GM10266 (cell line): Measurements from ENCODE around the gene TRIM54.

ENCODE experiments used
- DNase-seq: peaks from one replicate; pipeline ENCODE4 v3.0.0; 2012; ENCODE audit errors: extremely low spot score
- CTCF ChIP-seq: IDR thresholded peaks from 2 replicates; pipeline ENCODE4 v1.5.1; 2012; ENCODE audit warnings: mild to moderate bottlenecking, low read depth; ENCODE audit not compliant: control insufficient read depth, insufficient read depth; ENCODE audit errors: missing control alignments

TRIM54 gene

DNA sequence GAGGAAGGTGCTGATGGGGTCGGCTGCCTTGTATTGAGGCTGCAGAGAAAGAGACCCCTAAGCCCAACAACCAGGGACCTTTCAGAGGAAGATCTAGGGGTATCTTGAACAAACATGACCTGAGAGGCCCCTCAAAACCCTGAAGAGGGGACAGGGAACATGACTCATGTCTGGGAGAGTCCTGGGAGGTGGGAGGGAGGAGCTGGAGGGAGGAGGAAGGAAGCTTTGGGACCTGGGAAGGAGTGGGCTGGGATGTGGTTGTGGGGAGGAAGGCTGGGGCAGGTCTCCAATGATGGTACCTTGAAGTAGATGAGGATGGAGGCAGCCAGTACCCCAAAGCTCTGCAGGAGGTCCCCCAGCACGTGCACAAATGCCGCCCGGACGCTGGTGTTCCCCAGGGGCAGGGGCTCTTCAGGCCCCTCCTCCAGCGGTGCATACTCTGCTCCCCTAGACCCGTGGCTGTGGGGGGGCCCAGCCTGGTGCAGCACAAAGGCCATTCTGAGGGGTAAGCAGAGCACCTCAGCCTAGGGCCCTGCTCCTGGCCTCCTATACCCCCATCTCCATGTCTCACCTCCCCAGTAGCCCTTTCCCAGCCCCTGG, 25.3 kb upstream of the TRIM54 start:
- DNase-seq = no peak
- TF ChIP-seq CTCF = no peak

GRCh38 chr2:27258051-27258450, 24.2 kb upstream of the TRIM54 start:
- no peak for TF ChIP-seq CTCF

DNA sequence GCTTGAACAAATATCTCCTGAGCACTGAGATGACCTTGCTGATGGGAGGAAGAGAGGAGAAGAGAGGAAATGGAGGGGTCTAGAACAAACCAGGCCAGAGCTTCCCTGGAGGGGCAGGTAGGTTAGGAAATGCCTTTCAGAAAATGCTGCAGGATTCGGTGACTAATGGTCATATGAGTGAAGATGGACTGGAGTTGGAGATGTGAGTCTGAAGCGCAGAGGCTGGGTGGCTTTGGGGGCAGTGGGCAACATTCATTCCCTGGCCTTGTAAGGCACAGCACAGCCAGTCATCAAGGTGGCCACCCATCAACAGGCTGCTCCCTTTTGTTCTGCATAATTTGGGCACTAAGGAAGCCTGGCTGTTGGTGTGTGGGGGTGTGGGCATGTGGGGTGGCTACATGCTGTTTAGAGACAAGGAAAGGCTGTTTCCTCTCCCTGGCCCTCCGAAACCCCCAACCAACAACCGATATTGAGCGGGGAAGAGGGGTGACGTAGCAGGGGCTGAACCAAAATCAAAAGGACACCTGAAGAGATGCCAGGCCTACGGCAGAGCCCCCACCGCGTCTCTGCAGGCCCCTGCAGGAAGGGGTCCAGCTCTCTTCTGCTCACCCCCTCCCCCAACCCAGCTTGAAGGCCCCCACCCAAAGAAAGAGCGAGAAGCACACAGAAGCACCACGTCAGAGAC, 20.8 kb upstream of the TRIM54 start:
- TF ChIP-seq CTCF = no peak
- DNase-seq = no peak

More at GRCh38 chr2:27258051-27258450, 24.2 kb upstream of the TRIM54 start:
- DNase-seq = no peak

DNA sequence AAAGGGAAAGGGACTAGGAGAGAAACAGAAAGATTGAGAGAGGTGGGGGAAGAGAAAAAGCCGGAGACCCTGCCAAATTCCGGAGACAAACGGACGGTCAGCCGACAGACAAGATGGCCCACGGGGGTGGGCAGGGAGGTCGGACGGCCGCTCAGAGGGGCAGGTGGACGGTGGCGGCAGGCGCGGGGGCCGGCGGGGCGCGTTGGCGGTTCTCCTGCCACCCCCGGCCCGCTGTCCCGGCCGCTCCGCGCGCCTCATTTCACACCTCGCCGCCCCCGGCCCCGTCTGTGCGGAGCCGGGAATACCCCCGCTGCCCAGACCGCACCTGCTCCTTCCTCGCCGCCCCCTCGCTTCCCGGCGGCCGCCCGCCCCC, 20.3 kb upstream of the TRIM54 start:
- TF ChIP-seq CTCF = no peak

GRCh38 chr2:27262379-27263286, 19.6 kb upstream of the TRIM54 start, which contains the start of gene SLC30A3:
Gene SLC30A3 (minus strand): TSS chr2:27263047. CDS start chr2:27262906, 141 bp downstream.
- TF ChIP-seq CTCF = no peak
- peak; percentile 95 for DNase-seq

More for the DNA sequence above, 20.3 kb upstream of the TRIM54 start:
- DNase-seq = no peak

GRCh38 chr2:27263287-27264252, 18.7 kb upstream of the TRIM54 start:
- no peak for TF ChIP-seq CTCF

More at GRCh38 chr2:27263287-27264252, 18.7 kb upstream of the TRIM54 start:
- peak; percentile 62 for DNase-seq
